Measurements from ENCODE around the gene METTL2B. TPM values are rescaled to one million over a fixed set of nuclear protein-coding genes. Genes with fewer than 3 reads are reported as not detected.
"Not testable (repeated sequence)": the region's sequence is repeated elsewhere in the genome, so short reads cannot be mapped to it uniquely, and the experiment has no call there.

METTL2B gene
- total and polyA plus RNA-seq, 2 of the 8 experiments (the other 6 are each of a cell fraction or from before 2014, with no cell fraction given), result 14.6 to 43.5 TPM

GRCh38 chr7:128505416-128505815 lies 28.9 kb downstream of the METTL2B start:
- H2AK5ac ChIP-seq (ENCODE audit: low read depth, low read length); H3K23me2 ChIP-seq (ENCODE audit: low read depth, low read length); H3K36me3 ChIP-seq (ENCODE audit: control insufficient read depth in 2 of 4, insufficient read depth in 4 of 4, low read length in 3 of 4); FAIRE-seq; CTCF ChIA-PET (ENCODE audit: partially characterized antibody); H3K14ac ChIP-seq (ENCODE audit: insufficient read length); H4K5ac ChIP-seq (ENCODE audit: insufficient read length, low read depth, low read length); H3K79me1 ChIP-seq (ENCODE audit: low read depth, low read length); H3K4me2 ChIP-seq (ENCODE audit: insufficient read depth in 1 of 2, low read depth in 2 of 2, low read length in 2 of 2); H3K4ac ChIP-seq (replicated peaks; ENCODE audit: insufficient read length, low read depth, low read length); H3K18ac ChIP-seq (ENCODE audit: extremely low read depth, low read length); DNase-seq (ENCODE audit: low read depth in 1 of 2, low spot score in 2 of 2); POLR2A ChIA-PET (ENCODE audit: partially characterized antibody); H3K4me1 ChIP-seq (replicated peaks in 1 of 4; ENCODE audit: control insufficient read depth in 3 of 4, insufficient read depth in 4 of 4, low read length in 3 of 4); H3K56ac ChIP-seq (replicated peaks; ENCODE audit: insufficient read length, low read depth, low read length); H2BK120ac ChIP-seq (replicated peaks; ENCODE audit: low read depth, low read length); H3K9ac ChIP-seq (replicated peaks in 1 of 4; ENCODE audit: extremely low read depth in 1 of 4, low read depth in 3 of 4, low read length in 3 of 4); H4K91ac ChIP-seq (replicated peaks; ENCODE audit: insufficient read length, low read length); H2BK15ac ChIP-seq (ENCODE audit: low read length); H2BK20ac ChIP-seq (ENCODE audit: low read length); H3K27me3 ChIP-seq (replicated peaks in 1 of 4; ENCODE audit: control insufficient read depth in 3 of 4, extremely low read depth in 1 of 4, insufficient read depth in 3 of 4, low read length in 3 of 4); H2BK5ac ChIP-seq (ENCODE audit: low read depth, low read length); H2BK12ac ChIP-seq (ENCODE audit: low read depth, low read length); H2AFZ ChIP-seq (ENCODE audit: low read length); H4K8ac ChIP-seq (ENCODE audit: extremely low read depth, insufficient read depth, low read length); H3K9me3 ChIP-seq (ENCODE audit: insufficient read depth in 2 of 2, low read depth in 1 of 2, low read length in 1 of 2); H3K4me3 ChIP-seq (ENCODE audit: extremely low read depth in 1 of 4, insufficient read depth in 2 of 4, low read depth in 3 of 4, low read length in 4 of 4); H3K79me2 ChIP-seq (ENCODE audit: control insufficient read depth in 1 of 2, insufficient read depth in 2 of 2, low read length in 2 of 2); H4K20me1 ChIP-seq (replicated peaks in 1 of 2; ENCODE audit: control insufficient read depth in 1 of 2, insufficient read depth in 2 of 2, low read length in 2 of 2); H3K23ac ChIP-seq (ENCODE audit: insufficient read length); H3K27ac ChIP-seq (ENCODE audit: low read depth, low read length): not testable (repeated sequence)
- WGBS, 2 experiments (ENCODE audit: extremely low coverage in 1 of 2, insufficient coverage in 1 of 2, insufficient read length in 1 of 2, insufficient replicate concordance in 2 of 2, low coverage in 1 of 2, low lambda C conversion rate in 2 of 2, missing lambda C conversion rate in 1 of 2), result 91% methylated on average over 2 of the region's 2 CpGs; no CpG with 5 or more reads in 1 of the 2 experiments

GRCh38 chr7:128506819-128507218 lies 30.3 kb downstream of the METTL2B start:
- H3K27me3 ChIP-seq (replicated peaks in 1 of 4; ENCODE audit: control insufficient read depth in 3 of 4, extremely low read depth in 1 of 4, insufficient read depth in 3 of 4, low read length in 3 of 4); H3K4me2 ChIP-seq (ENCODE audit: insufficient read depth in 1 of 2, low read depth in 2 of 2, low read length in 2 of 2); H2BK20ac ChIP-seq (ENCODE audit: low read length); H4K8ac ChIP-seq (ENCODE audit: extremely low read depth, insufficient read depth, low read length); H3K4me1 ChIP-seq (replicated peaks in 1 of 4; ENCODE audit: control insufficient read depth in 3 of 4, insufficient read depth in 4 of 4, low read length in 3 of 4); H3K4me3 ChIP-seq (ENCODE audit: extremely low read depth in 1 of 4, insufficient read depth in 2 of 4, low read depth in 3 of 4, low read length in 4 of 4); H2BK15ac ChIP-seq (ENCODE audit: low read length); H2BK120ac ChIP-seq (replicated peaks; ENCODE audit: low read depth, low read length); H3K36me3 ChIP-seq (ENCODE audit: control insufficient read depth in 2 of 4, insufficient read depth in 4 of 4, low read length in 3 of 4); H2BK5ac ChIP-seq (ENCODE audit: low read depth, low read length); H2BK12ac ChIP-seq (ENCODE audit: low read depth, low read length); DNase-seq (ENCODE audit: low read depth in 1 of 2, low spot score in 2 of 2); H3K23ac ChIP-seq (ENCODE audit: insufficient read length); H3K9me3 ChIP-seq (ENCODE audit: insufficient read depth in 2 of 2, low read depth in 1 of 2, low read length in 1 of 2); H3K23me2 ChIP-seq (ENCODE audit: low read depth, low read length); H4K5ac ChIP-seq (ENCODE audit: insufficient read length, low read depth, low read length); H4K20me1 ChIP-seq (replicated peaks in 1 of 2; ENCODE audit: control insufficient read depth in 1 of 2, insufficient read depth in 2 of 2, low read length in 2 of 2); H2AK5ac ChIP-seq (ENCODE audit: low read depth, low read length); H3K56ac ChIP-seq (replicated peaks; ENCODE audit: insufficient read length, low read depth, low read length); H3K9ac ChIP-seq (replicated peaks in 1 of 4; ENCODE audit: extremely low read depth in 1 of 4, low read depth in 3 of 4, low read length in 3 of 4); CTCF ChIA-PET (ENCODE audit: partially characterized antibody); H3K18ac ChIP-seq (ENCODE audit: extremely low read depth, low read length); H3K4ac ChIP-seq (replicated peaks; ENCODE audit: insufficient read length, low read depth, low read length); H4K91ac ChIP-seq (replicated peaks; ENCODE audit: insufficient read length, low read length); H3K27ac ChIP-seq (ENCODE audit: low read depth, low read length); H3K79me2 ChIP-seq (ENCODE audit: control insufficient read depth in 1 of 2, insufficient read depth in 2 of 2, low read length in 2 of 2); H3K79me1 ChIP-seq (ENCODE audit: low read depth, low read length); H2AFZ ChIP-seq (ENCODE audit: low read length); FAIRE-seq; H3K14ac ChIP-seq (ENCODE audit: insufficient read length): not testable (repeated sequence)
- WGBS, 2 experiments (ENCODE audit: extremely low coverage in 1 of 2, insufficient coverage in 1 of 2, insufficient read length in 1 of 2, insufficient replicate concordance in 2 of 2, low coverage in 1 of 2, low lambda C conversion rate in 2 of 2, missing lambda C conversion rate in 1 of 2), result 97% methylated on average over 3 of the region's 3 CpGs; no CpG with 5 or more reads in 1 of the 2 experiments
- POLR2A ChIA-PET (ENCODE audit: partially characterized antibody), result interaction anchor here (0.6 to 0.7 kb wide), 3 partner anchors 9 to 630 kb away, joined by 3 to 5 read pairs (median 3); no protein-coding TSS in a partner anchor
